ENCODE measurements around the gene TSPAN11.

DNA sequence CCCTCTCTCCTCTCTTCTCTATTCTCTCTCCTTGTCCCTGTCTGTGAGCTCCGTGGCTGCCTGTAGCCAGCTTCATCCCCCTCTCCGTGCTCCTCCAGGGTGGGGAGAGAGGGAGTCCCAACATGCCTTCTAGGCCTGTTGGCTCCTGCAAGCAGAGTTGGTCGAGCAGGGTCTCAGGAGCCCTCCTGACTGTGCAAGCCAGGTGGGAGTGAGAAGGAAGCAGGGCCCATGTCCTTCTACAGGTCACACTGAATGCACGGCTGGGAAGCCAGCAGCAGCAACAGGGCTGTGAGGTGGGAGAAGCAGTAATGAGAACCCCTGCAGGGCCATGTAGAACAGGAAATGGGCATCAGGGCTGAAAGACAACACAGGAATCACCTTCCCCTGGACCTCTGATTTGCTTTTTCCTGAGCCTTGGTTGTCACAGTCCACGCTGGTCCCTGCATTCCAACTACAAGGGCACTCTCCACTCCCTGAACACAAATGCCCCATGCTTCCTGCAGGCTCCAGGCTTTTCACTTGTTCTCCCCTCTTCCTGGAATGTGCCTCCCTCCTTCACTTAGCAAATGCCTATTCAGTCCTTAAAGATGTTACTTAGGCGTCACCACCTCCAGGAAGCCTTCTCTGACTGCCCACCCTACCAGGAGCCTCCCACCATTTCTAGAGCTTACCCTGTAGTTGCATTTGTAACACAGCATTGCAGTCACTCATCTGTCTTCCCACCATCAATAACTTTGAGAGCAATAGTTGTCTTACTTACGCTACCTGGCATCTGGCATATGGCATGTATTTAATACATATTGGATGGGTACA, 51.2 kb downstream of the TSPAN11 start:
- TF ChIP-seq, protein P1, sequence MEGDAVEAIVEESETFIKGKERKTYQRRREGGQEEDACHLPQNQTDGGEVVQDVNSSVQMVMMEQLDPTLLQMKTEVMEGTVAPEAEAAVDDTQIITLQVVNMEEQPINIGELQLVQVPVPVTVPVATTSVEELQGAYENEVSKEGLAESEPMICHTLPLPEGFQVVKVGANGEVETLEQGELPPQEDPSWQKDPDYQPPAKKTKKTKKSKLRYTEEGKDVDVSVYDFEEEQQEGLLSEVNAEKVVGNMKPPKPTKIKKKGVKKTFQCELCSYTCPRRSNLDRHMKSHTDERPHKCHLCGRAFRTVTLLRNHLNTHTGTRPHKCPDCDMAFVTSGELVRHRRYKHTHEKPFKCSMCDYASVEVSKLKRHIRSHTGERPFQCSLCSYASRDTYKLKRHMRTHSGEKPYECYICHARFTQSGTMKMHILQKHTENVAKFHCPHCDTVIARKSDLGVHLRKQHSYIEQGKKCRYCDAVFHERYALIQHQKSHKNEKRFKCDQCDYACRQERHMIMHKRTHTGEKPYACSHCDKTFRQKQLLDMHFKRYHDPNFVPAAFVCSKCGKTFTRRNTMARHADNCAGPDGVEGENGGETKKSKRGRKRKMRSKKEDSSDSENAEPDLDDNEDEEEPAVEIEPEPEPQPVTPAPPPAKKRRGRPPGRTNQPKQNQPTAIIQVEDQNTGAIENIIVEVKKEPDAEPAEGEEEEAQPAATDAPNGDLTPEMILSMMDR (IDR thresholded peaks at IDR 0.05), result no peak
- no peak for TF ChIP-seq POLR2A (IDR thresholded peaks at IDR 0.05)
- TF ChIP-seq POLR2AphosphoS5 (IDR thresholded peaks at IDR 0.05; ENCODE audit: insufficient read depth in 1 of 2, low read depth in 1 of 2), result no peak
